SU-DHL-6 (cell line): ENCODE measurements around the gene FITM2.

Experiments
- EZH2phosphoT487 ChIP-seq: fragments of 200-600 bp; sonication (generic), shearing (Covaris generic); conservative IDR thresholded peaks from 2 replicates; pipeline ENCODE4 v1.6.1; 2018; ENCODE audit warnings: mild to moderate bottlenecking, antibody characterized with exemption, low read length, moderate library complexity, mixed read lengths
- TF ChIP-seq, protein P1 (sequence below): fragments of 200-600 bp; sonication (generic); IDR thresholded peaks from one replicate; pipeline ENCODE4 v1.5.1; 2017; ENCODE audit warnings: antibody characterized with exemption, mild to moderate bottlenecking, low read length, moderate library complexity; ENCODE audit not compliant: insufficient read depth, poor library complexity, severe bottlenecking

- TF ChIP-seq EZH2phosphoT487, result no peak
- TF ChIP-seq, protein P1, sequence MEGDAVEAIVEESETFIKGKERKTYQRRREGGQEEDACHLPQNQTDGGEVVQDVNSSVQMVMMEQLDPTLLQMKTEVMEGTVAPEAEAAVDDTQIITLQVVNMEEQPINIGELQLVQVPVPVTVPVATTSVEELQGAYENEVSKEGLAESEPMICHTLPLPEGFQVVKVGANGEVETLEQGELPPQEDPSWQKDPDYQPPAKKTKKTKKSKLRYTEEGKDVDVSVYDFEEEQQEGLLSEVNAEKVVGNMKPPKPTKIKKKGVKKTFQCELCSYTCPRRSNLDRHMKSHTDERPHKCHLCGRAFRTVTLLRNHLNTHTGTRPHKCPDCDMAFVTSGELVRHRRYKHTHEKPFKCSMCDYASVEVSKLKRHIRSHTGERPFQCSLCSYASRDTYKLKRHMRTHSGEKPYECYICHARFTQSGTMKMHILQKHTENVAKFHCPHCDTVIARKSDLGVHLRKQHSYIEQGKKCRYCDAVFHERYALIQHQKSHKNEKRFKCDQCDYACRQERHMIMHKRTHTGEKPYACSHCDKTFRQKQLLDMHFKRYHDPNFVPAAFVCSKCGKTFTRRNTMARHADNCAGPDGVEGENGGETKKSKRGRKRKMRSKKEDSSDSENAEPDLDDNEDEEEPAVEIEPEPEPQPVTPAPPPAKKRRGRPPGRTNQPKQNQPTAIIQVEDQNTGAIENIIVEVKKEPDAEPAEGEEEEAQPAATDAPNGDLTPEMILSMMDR, result no peak
These were observed 22.8 kb downstream of the FITM2 start for GRCh38 chr20:44288252-44288651.
